H1 (cell line): ENCODE data around the gene DNLZ. TPM values are rescaled to one million over a fixed set of nuclear protein-coding genes. Genes with fewer than 3 reads are reported as not detected.

ENCODE experiments used
- CTCF ChIA-PET: fragments of 300-600 bp; sonication (Branson Sonifier 250); formaldehyde crosslinking; loops from one replicate; lab custom pipeline; 2021; ENCODE audit not compliant: partially characterized antibody; lab: Charles Lee
- POLR2A ChIA-PET: fragments of 300-600 bp; sonication (Branson Sonifier 250); formaldehyde crosslinking; loops from one replicate; lab custom pipeline; 2021; ENCODE audit warnings: inconsistent platforms; ENCODE audit not compliant: partially characterized antibody; lab: Charles Lee
- DNase-seq, 2 experiments: peaks; one replicate each; pipeline versions ENCODE4 v3.0.0 to v3.0.0-alpha.2; 2010 to 2022; ENCODE audit warnings: low spot score in 2 of 2, low read depth in 1 of 2, mixed read lengths in 1 of 2
- FAIRE-seq: peaks from 2 replicates; lab custom pipeline; 2011; peaks lifted over from hg19 to GRCh38; lab: Jason Lieb, UNC
- H2AFZ ChIP-seq: 2 replicates; pipeline ENCODE4 v1.8.1; 2012; ENCODE audit warnings: low read length, inconsistent platforms
- H2AK5ac ChIP-seq: 2 replicates; pipeline ENCODE4 v1.6.1; 2013; ENCODE audit warnings: low read depth, low read length
- H2BK120ac ChIP-seq: replicated peaks from 2 replicates; pipeline ENCODE3; 2013; ENCODE audit warnings: low read depth, low read length, inconsistent platforms
- H2BK12ac ChIP-seq: 2 replicates; pipeline ENCODE4 v1.6.1; 2013; ENCODE audit warnings: low read depth, low read length
- H2BK15ac ChIP-seq: 2 replicates; pipeline ENCODE4 v1.6.1; 2013; ENCODE audit warnings: low read length
- H2BK20ac ChIP-seq: 2 replicates; pipeline ENCODE4 v1.6.1; 2013; ENCODE audit warnings: low read length
- H2BK5ac ChIP-seq: 2 replicates; pipeline ENCODE4 v1.6.1; 2013; ENCODE audit warnings: low read depth, low read length
- H3K14ac ChIP-seq: 2 replicates; pipeline ENCODE4 v1.6.1; 2013; ENCODE audit warnings: inconsistent platforms; ENCODE audit not compliant: insufficient read length
- H3K18ac ChIP-seq: 2 replicates; pipeline ENCODE4 v1.6.1; 2013; ENCODE audit warnings: low read length; ENCODE audit errors: extremely low read depth
- H3K23ac ChIP-seq: 2 replicates; pipeline ENCODE4 v1.6.1; 2013; ENCODE audit warnings: inconsistent platforms; ENCODE audit not compliant: insufficient read length
- H3K23me2 ChIP-seq: 2 replicates; pipeline ENCODE4 v1.6.1; 2013; ENCODE audit warnings: low read depth, low read length
- H3K27ac ChIP-seq: 2 replicates; pipeline ENCODE4 v1.6.1; 2011; ENCODE audit warnings: low read depth, low read length, inconsistent platforms
- H3K27me3 ChIP-seq, 4 experiments: replicated peaks in 1 of 4; 1 replicate in 1 of 4; 2 replicates in 3 of 4; pipeline versions ENCODE4 v1.6.1 to v1.8.1; 2011 to 2013; ENCODE audit warnings: low read length in 3 of 4, mild to moderate bottlenecking in 3 of 4, inconsistent platforms in 2 of 4, mixed read lengths in 2 of 4, moderate library complexity in 1 of 4; ENCODE audit not compliant: control insufficient read depth in 3 of 4, insufficient read depth in 3 of 4; ENCODE audit errors: extremely low read depth in 1 of 4
- H3K36me3 ChIP-seq, 4 experiments: 2 replicates each; pipeline versions ENCODE4 v1.6.1 to v1.8.1; 2011 to 2013; ENCODE audit warnings: mild to moderate bottlenecking in 4 of 4, low read length in 3 of 4, moderate library complexity in 2 of 4, control low read depth in 1 of 4, inconsistent platforms in 1 of 4; ENCODE audit not compliant: insufficient read depth in 4 of 4, control insufficient read depth in 2 of 4
- H3K4ac ChIP-seq: replicated peaks from 2 replicates; pipeline ENCODE3; 2013; ENCODE audit warnings: low read length, low read depth, mixed read lengths, inconsistent platforms; ENCODE audit not compliant: insufficient read length
- H3K4me1 ChIP-seq, 4 experiments: replicated peaks in 1 of 4; 1 replicate in 1 of 4; 2 replicates in 3 of 4; pipeline versions ENCODE4 v1.6.1 to v1.8.1; 2011 to 2013; ENCODE audit warnings: low read length in 3 of 4, inconsistent platforms in 2 of 4, mixed read lengths in 1 of 4; ENCODE audit not compliant: insufficient read depth in 4 of 4, control insufficient read depth in 3 of 4
- H3K4me2 ChIP-seq, 2 experiments: 2 replicates each; pipeline versions ENCODE4 v1.6.1 to v1.8.1; 2011 to 2013; ENCODE audit warnings: low read depth in 2 of 2, low read length in 2 of 2, control low read depth in 1 of 2, inconsistent platforms in 1 of 2, mild to moderate bottlenecking in 1 of 2; ENCODE audit not compliant: insufficient read depth in 1 of 2
- H3K4me3 ChIP-seq, 4 experiments: fragments of 200-600, 300-600 bp in 1 of 4; sonication (generic), shearing (Covaris generic), sonication (Bioruptor Twin) in 1 of 4; 2 replicates each; pipeline versions ENCODE4 v1.5.1 to v1.8.1; 2011 to 2016; ENCODE audit warnings: low read length in 4 of 4, low read depth in 3 of 4, control low read depth in 2 of 4, inconsistent platforms in 2 of 4, mild to moderate bottlenecking in 2 of 4, mixed read lengths in 1 of 4, moderate library complexity in 1 of 4; ENCODE audit not compliant: insufficient read depth in 2 of 4; ENCODE audit errors: extremely low read depth in 1 of 4
- H3K56ac ChIP-seq: replicated peaks from 2 replicates; pipeline ENCODE3; 2013; ENCODE audit warnings: low read depth, mild to moderate bottlenecking, mixed read lengths, low read length, inconsistent platforms; ENCODE audit not compliant: insufficient read length
- H3K79me1 ChIP-seq: 2 replicates; pipeline ENCODE4 v1.6.1; 2013; ENCODE audit warnings: low read depth, low read length, control low read depth
- H3K79me2 ChIP-seq, 2 experiments: 2 replicates each; pipeline versions ENCODE4 v1.6.1 to v1.8.1; 2012 to 2013; ENCODE audit warnings: low read length in 2 of 2, mild to moderate bottlenecking in 2 of 2, inconsistent platforms in 1 of 2; ENCODE audit not compliant: insufficient read depth in 2 of 2, control insufficient read depth in 1 of 2
- H3K9ac ChIP-seq, 4 experiments: replicated peaks in 1 of 4; 1 replicate in 1 of 4; 2 replicates in 3 of 4; pipeline versions ENCODE4 v1.6.1 to v1.8.1; 2011 to 2013; ENCODE audit warnings: low read depth in 3 of 4, low read length in 3 of 4, control low read depth in 2 of 4, mild to moderate bottlenecking in 2 of 4, moderate library complexity in 2 of 4, inconsistent platforms in 1 of 4; ENCODE audit errors: extremely low read depth in 1 of 4
- H3K9me3 ChIP-seq, 2 experiments: 2 replicates each; pipeline versions ENCODE4 v1.6.1 to v1.8.1; 2012 to 2013; ENCODE audit warnings: mild to moderate bottlenecking in 2 of 2, moderate library complexity in 2 of 2, control low read depth in 1 of 2, inconsistent platforms in 1 of 2, low read depth in 1 of 2, low read length in 1 of 2, mixed read lengths in 1 of 2; ENCODE audit not compliant: insufficient read depth in 2 of 2
- H4K20me1 ChIP-seq, 2 experiments: replicated peaks in 1 of 2; 2 replicates each; pipeline versions ENCODE3 to v1.8.1; 2011 to 2013; ENCODE audit warnings: inconsistent platforms in 2 of 2, low read length in 2 of 2, mild to moderate bottlenecking in 1 of 2; ENCODE audit not compliant: insufficient read depth in 2 of 2, control insufficient read depth in 1 of 2
- H4K5ac ChIP-seq: 2 replicates; pipeline ENCODE4 v1.6.1; 2013; ENCODE audit warnings: low read length, low read depth, mixed read lengths, inconsistent platforms; ENCODE audit not compliant: insufficient read length
- H4K8ac ChIP-seq: 2 replicates; pipeline ENCODE4 v1.8.0; 2013; ENCODE audit warnings: mild to moderate bottlenecking, moderate library complexity, low read length, inconsistent platforms; ENCODE audit not compliant: insufficient read depth; ENCODE audit errors: extremely low read depth
- H4K91ac ChIP-seq: replicated peaks from 2 replicates; pipeline ENCODE3; 2013; ENCODE audit warnings: low read length, mixed read lengths, inconsistent platforms; ENCODE audit not compliant: insufficient read length
- CHD1 ChIP-seq: IDR thresholded peaks from 2 replicates; pipeline ENCODE4 v1.6.1; 2012; ENCODE audit warnings: low read depth, low read length, improper control_type of control experiment
- EGR1 ChIP-seq: IDR thresholded peaks from 2 replicates; pipeline ENCODE4 v1.6.1; 2011; ENCODE audit warnings: low read depth, low read length, borderline replicate concordance
- FOSL1 ChIP-seq: IDR thresholded peaks from 2 replicates; pipeline ENCODE4 v1.6.1; 2011; ENCODE audit warnings: mild to moderate bottlenecking, low read depth, low read length, moderate library complexity; ENCODE audit not compliant: insufficient read depth
- HDAC6 ChIP-seq: IDR thresholded peaks from one replicate; pipeline ENCODE4 v1.7.1; 2012; ENCODE audit warnings: low read depth, mild to moderate bottlenecking, inconsistent platforms, low read length, moderate library complexity
- KDM5A ChIP-seq: fragments of 200-600 bp; IDR thresholded peaks from 2 replicates; pipeline ENCODE4 v1.7.1; 2012; ENCODE audit warnings: mild to moderate bottlenecking, low read length, inconsistent platforms, mixed read lengths
- MAFK ChIP-seq: IDR thresholded peaks from 2 replicates; pipeline ENCODE4 v1.6.1; 2012; ENCODE audit warnings: low read depth, mild to moderate bottlenecking, improper control_type of control experiment, low read length
- MAX ChIP-seq: IDR thresholded peaks from 2 replicates; pipeline ENCODE4 v1.6.1; 2012; ENCODE audit warnings: inconsistent platforms
- POLR2A ChIP-seq, 2 experiments: IDR thresholded peaks; 1 replicate in 1 of 2; 2 replicates in 1 of 2; pipeline ENCODE4 v1.6.1; 2011; ENCODE audit warnings: low read depth in 2 of 2, low read length in 2 of 2, mild to moderate bottlenecking in 2 of 2; ENCODE audit errors: control extremely low read depth in 1 of 2
- POLR2AphosphoS5 ChIP-seq: IDR thresholded peaks from 2 replicates; pipeline ENCODE4 v1.6.1; 2011; ENCODE audit warnings: low read depth, low read length
- POU5F1 ChIP-seq: IDR thresholded peaks from 2 replicates; pipeline ENCODE4 v1.6.1; 2011; ENCODE audit warnings: low read depth, mild to moderate bottlenecking, low read length, moderate library complexity
- SIN3A ChIP-seq, 2 experiments: IDR thresholded peaks in 1 of 2; conservative IDR thresholded peaks in 1 of 2; 2 replicates each; pipeline ENCODE4 v1.6.1; 2011 to 2012; ENCODE audit warnings: low read length in 2 of 2, improper control_type of control experiment in 1 of 2, low read depth in 1 of 2, mild to moderate bottlenecking in 1 of 2
- TBP ChIP-seq: IDR thresholded peaks from 2 replicates; pipeline ENCODE4 v1.6.1; 2011; ENCODE audit warnings: low read depth, low read length, improper control_type of control experiment
- TCF12 ChIP-seq: IDR thresholded peaks from 2 replicates; pipeline ENCODE4 v1.6.1; 2011; ENCODE audit warnings: low read depth, mild to moderate bottlenecking, low read length
- YY1 ChIP-seq: IDR thresholded peaks from 2 replicates; pipeline ENCODE4 v1.6.1; 2011; ENCODE audit warnings: low read depth, mild to moderate bottlenecking, low read length
- WGBS, 2 experiments: shearing (Covaris generic) in 1 of 2; methylation state at CpG; one replicate each; pipeline versions ENCODE4 v1.1.6 to v1.1.7; 2013 to 2015; ENCODE audit warnings: low lambda C conversion rate in 2 of 2, mixed read lengths in 2 of 2, inconsistent platforms in 1 of 2, low coverage in 1 of 2, missing lambda C conversion rate in 1 of 2; ENCODE audit not compliant: insufficient replicate concordance in 2 of 2, insufficient coverage in 1 of 2, insufficient read length in 1 of 2; ENCODE audit errors: extremely low coverage in 1 of 2, missing lambda C conversion rate in 1 of 2; 5-methylcytosine and 5-hydroxymethylcytosine counted together
- polyA plus RNA-seq, 7 experiments: library from polyadenylated mRNA; depleted of rRNA in 3 of 7; stranded (reverse) in 5 of 7; unstranded in 2 of 7; fragments of >200 nt in 5 of 7; fragments of 200-250 nt in 2 of 7; gene quantifications; 1 replicate in 5 of 7; 2 replicates in 1 of 7; 4 replicates in 1 of 7; pipeline versions ENCODE4 v1.2.1 to v1.2.3, GENCODE V29; 2011 to 2013; ENCODE audit warnings: missing spikeins in 2 of 7, mixed read lengths in 2 of 7
- total RNA-seq: library from RNA; stranded (reverse); fragmentation: NEBNext Ultra II Directional; extraction: Animal tissue kit (Norgen Biotek cat#: 25700); gene quantifications from 2 replicates; pipeline ENCODE4 v1.2.1, GENCODE V29; 2021

The DNLZ gene
- total and polyA plus RNA-seq, 2 of the 8 experiments (the other 6 are each of a cell fraction or from before 2014, with no cell fraction given) = 11.6 to 17.9 TPM

GRCh38 chr9:136312009-136312375, 51.6 kb downstream of the DNLZ start:
- Histone ChIP-seq H3K9me3 (peaks cover 13 to 19% of the 10 kb centered on the region in 2 experiments), H4K5ac (no peak overlapping the region), H3K14ac (no peak overlapping the region), H3K27ac (no peak overlapping the region), H4K20me1 (peaks cover 0 to 20% of the 10 kb centered on the region in 2 experiments), H3K9ac (no peak overlapping the region), H2AK5ac (no peak overlapping the region), H3K23ac (no peak overlapping the region), H3K4me2 (no peak overlapping the region), H3K27me3 (no peaks in the 10 kb centered on the region; a peak in 1 of 7 replicates), H3K4me3 (no peak overlapping the region), H4K8ac (no peak overlapping the region), H3K79me1 (no peaks in the 10 kb centered on the region; the same call in 1 of the 2 replicates), H4K91ac (no peak overlapping the region), H3K4me1 (0 out of 7 replicates have a peak, but pooled peaks cover 0 to 3% (median 0%) of the 10 kb centered on the region in 4 experiments), H2BK15ac (no peak overlapping the region), H3K79me2 (no peaks in the 10 kb centered on the region), H3K23me2 (peaks cover 27% of the 10 kb centered on the region), H2BK20ac (no peak overlapping the region), H3K36me3 (no peaks in the 10 kb centered on the region; a peak in 1 of 8 replicates), H2BK12ac (no peak overlapping the region), H2AFZ (no peak overlapping the region), H3K18ac (no peak overlapping the region), H3K4ac (no peak overlapping the region), H2BK5ac (no peak overlapping the region), H2BK120ac (no peak overlapping the region), H3K56ac (peak overlapping the region; percentile 59)
- ChIA-PET CTCF (interaction anchor here (0.8 to 4.9 kb wide), 11 partner anchors 11 to 406 kb away, joined by 3 to 46 read pairs (median 7); no protein-coding TSS in a partner anchor), POLR2A (interaction anchor here (1.0 to 1.5 kb wide), 3 partner anchors 11 to 14 kb away, joined by 3 to 4 read pairs (median 3); no protein-coding TSS in a partner anchor)
- WGBS, 2 experiments = 90% methylated on average over 10 of the region's 10 CpGs; no CpG with 5 or more reads in 1 of the 2 experiments
- DNase-seq (no peak), FAIRE-seq (no peak)
- TF ChIP-seq POLR2A (IDR thresholded peaks at IDR 0.05; ENCODE audit: control extremely low read depth in 1 of 2, low read depth in 2 of 2, low read length in 2 of 2) (no peak), YY1 (no peak), POLR2AphosphoS5 (no peak), SIN3A (conservative IDR thresholded peaks at IDR 0.05 in 1 of 2, IDR thresholded peaks at IDR 0.05 in 1 of 2; ENCODE audit: low read depth in 1 of 2, low read length in 2 of 2) (no peak), MAX (no peak), KDM5A (no peak), CHD1 (no peak), EGR1 (no peak), MAFK (no peak), TBP (no peak), FOSL1 (no peak), HDAC6 (no peak), TCF12 (no peak), POU5F1 (no peak)
